ENCODE data around the gene PRKN.

DNA sequence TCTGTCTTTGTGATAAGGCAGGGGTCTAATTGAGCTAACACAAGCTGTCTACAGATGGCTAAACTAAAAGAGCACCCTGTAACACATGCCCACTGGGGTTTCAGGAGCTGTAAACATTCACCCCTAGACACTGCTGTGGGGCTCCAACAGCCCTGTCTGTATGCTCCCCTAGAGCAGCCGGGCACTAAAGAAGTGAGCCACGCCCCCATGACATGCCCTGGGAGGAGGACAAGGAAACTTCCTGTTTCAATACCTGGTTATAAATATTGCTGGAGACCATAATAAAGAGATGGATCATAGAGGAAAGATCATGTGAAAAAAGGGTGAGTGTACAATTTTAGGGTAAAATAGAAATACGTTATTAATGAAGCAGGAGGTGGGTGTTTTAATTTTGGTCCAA lies 786.0 kb downstream of the PRKN start:
- TF ChIP-seq, protein P1, sequence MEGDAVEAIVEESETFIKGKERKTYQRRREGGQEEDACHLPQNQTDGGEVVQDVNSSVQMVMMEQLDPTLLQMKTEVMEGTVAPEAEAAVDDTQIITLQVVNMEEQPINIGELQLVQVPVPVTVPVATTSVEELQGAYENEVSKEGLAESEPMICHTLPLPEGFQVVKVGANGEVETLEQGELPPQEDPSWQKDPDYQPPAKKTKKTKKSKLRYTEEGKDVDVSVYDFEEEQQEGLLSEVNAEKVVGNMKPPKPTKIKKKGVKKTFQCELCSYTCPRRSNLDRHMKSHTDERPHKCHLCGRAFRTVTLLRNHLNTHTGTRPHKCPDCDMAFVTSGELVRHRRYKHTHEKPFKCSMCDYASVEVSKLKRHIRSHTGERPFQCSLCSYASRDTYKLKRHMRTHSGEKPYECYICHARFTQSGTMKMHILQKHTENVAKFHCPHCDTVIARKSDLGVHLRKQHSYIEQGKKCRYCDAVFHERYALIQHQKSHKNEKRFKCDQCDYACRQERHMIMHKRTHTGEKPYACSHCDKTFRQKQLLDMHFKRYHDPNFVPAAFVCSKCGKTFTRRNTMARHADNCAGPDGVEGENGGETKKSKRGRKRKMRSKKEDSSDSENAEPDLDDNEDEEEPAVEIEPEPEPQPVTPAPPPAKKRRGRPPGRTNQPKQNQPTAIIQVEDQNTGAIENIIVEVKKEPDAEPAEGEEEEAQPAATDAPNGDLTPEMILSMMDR (IDR thresholded peaks at IDR 0.05), result no peak
- TF ChIP-seq POLR2A (IDR thresholded peaks at IDR 0.05), result no peak
- no peak for TF ChIP-seq EP300 (IDR thresholded peaks at IDR 0.05)

Data from tibial nerve (tissue), 4 donors.